ENCODE data around the gene CNEP1R1. TPM values are rescaled to one million over a fixed set of nuclear protein-coding genes. Genes with fewer than 3 reads are reported as not detected.
A peak's percentile ranks its signal among the peaks of the same experiment; 100 is the strongest.

The CNEP1R1 gene
- 10 to 100 TPM; 19.1 to 19.9 TPM for total RNA-seq

- ChIA-PET POLR2A (interaction anchor here (0.9 to 1.6 kb wide), 8 partner anchors 17 to 246 kb away, joined by 3 to 6 read pairs (median 3); partner anchors contain the start of gene TENT4B), CTCF (interaction anchor here (0.6 to 6.7 kb wide), 69 partner anchors 9 to 781 kb away, joined by 3 to 110 read pairs (median 4); partner anchors contain the start of genes HEATR3 and TENT4B)
- TF ChIP-seq CTCF (IDR thresholded peaks at IDR 0.05): peak; percentile 98
- H3K27ac Mint-ChIP-seq: peak within 1 kb of the TSS; percentile 86
- ATAC-seq (peak; percentile 97), DNase-seq (peak; percentile 94)
- peak within 1 kb of the TSS; percentile 92 for H3K4me3 Mint-ChIP-seq
- H3K4me1 Mint-ChIP-seq (ENCODE audit: low read depth): peaks cover 22% of the 10 kb centered on the region
- intact Hi-C loops (cut with micrococcal nuclease): loop anchor here (10.0 kb wide), 2 partner anchors 190 to 720 kb away; partner anchors contain the start of gene CYLD
- H3K9me3 Mint-ChIP-seq: no peaks in the 10 kb centered on the region
- H3K36me3 Mint-ChIP-seq (ENCODE audit: low read depth): peaks cover 6% of the 10 kb centered on the region
- H3K27me3 Mint-ChIP-seq: no peaks in the 10 kb centered on the region
These were observed at the start of gene CNEP1R1 for GRCh38 chr16:50024684-50025536. Gene CNEP1R1, plus strand, starts transcription at chr16:50025225. Its CDS starts 91 bp downstream, at chr16:50025316.

GRCh38 chr16:49977427-49977826 is 47.6 kb upstream of the CNEP1R1 start:
- TF ChIP-seq CTCF (IDR thresholded peaks at IDR 0.05): no peak
- intact Hi-C loops (cut with micrococcal nuclease): no loop called here

GRCh38 chr16:49978569-49979326 is 46.3 kb upstream of the CNEP1R1 start:
- ChIA-PET POLR2A (no interaction called here), CTCF (interaction anchor here (1.0 kb wide), 1 partner anchor 47 kb away, joined by 3 read pairs; the partner anchor contains the start of gene CNEP1R1)
- Mint-ChIP-seq H3K4me3 (no peak overlapping the region), H3K4me1 (ENCODE audit: low read depth) (no peaks in the 10 kb centered on the region), H3K27ac (no peak overlapping the region), H3K9me3 (peaks cover 4% of the 10 kb centered on the region), H3K27me3 (peaks cover 8% of the 10 kb centered on the region), H3K36me3 (ENCODE audit: low read depth) (no peaks in the 10 kb centered on the region)
- ATAC-seq (no peak), DNase-seq (no peak)
- no peak for TF ChIP-seq CTCF (IDR thresholded peaks at IDR 0.05)
- intact Hi-C loops (cut with micrococcal nuclease): no loop called here

More at GRCh38 chr16:49977427-49977826, 47.6 kb upstream of the CNEP1R1 start:
- H3K9me3 Mint-ChIP-seq: peaks cover 4% of the 10 kb centered on the region
- no peak for DNase-seq
- no peak overlapping the region for H3K27ac Mint-ChIP-seq
- no peak for ATAC-seq
- H3K27me3 Mint-ChIP-seq: peaks cover 8% of the 10 kb centered on the region
- no peak overlapping the region for H3K4me3 Mint-ChIP-seq
- H3K4me1 Mint-ChIP-seq (ENCODE audit: low read depth): no peaks in the 10 kb centered on the region
- no peaks in the 10 kb centered on the region for H3K36me3 Mint-ChIP-seq (ENCODE audit: low read depth)
- POLR2A ChIA-PET: no interaction called here
- CTCF ChIA-PET: no interaction called here

GRCh38 chr16:49980166-49980565 is 44.9 kb upstream of the CNEP1R1 start:
- Mint-ChIP-seq H3K27ac (no peak overlapping the region), H3K27me3 (peaks cover 5% of the 10 kb centered on the region), H3K4me3 (no peak overlapping the region), H3K9me3 (peaks cover 4% of the 10 kb centered on the region), H3K4me1 (ENCODE audit: low read depth) (no peaks in the 10 kb centered on the region), H3K36me3 (ENCODE audit: low read depth) (no peaks in the 10 kb centered on the region)
- DNase-seq (no peak), ATAC-seq (no peak)
- ChIA-PET CTCF (no interaction called here), POLR2A (no interaction called here)
- intact Hi-C loops (cut with micrococcal nuclease): no loop called here
- no peak for TF ChIP-seq CTCF (IDR thresholded peaks at IDR 0.05)
